ENCODE measurements around the gene SF3B3. TPM values are rescaled to one million over a fixed set of nuclear protein-coding genes. Genes with fewer than 3 reads are reported as not detected.

SF3B3 gene
- total RNA-seq, 1 experiment from 2014 or later: 403 TPM

- Histone ChIP-seq H3K27me3 (ENCODE audit: insufficient read depth, low read length) (no peaks in the 10 kb centered on the region), H3K79me2 (ENCODE audit: insufficient read depth, low read length) (peaks cover 100% of the 10 kb centered on the region), H3K27ac (ENCODE audit: low read depth, low read length) (no peak overlapping the region), H2AFZ (ENCODE audit: low read depth, low read length, poor library complexity, severe bottlenecking) (no peak overlapping the region), H4K20me1 (ENCODE audit: insufficient read depth) (peaks cover 32% of the 10 kb centered on the region), H3K9me3 (ENCODE audit: control insufficient read depth in 1 of 2, insufficient read depth in 1 of 2, low read depth in 1 of 2, low read length in 2 of 2) (no peaks in the 10 kb centered on the region), H3K9me2 (ENCODE audit: insufficient read depth) (no peaks in the 10 kb centered on the region), H3K4me1 (ENCODE audit: control insufficient read depth in 1 of 2, insufficient read depth in 2 of 2, low read length in 2 of 2) (no peaks in the 10 kb centered on the region), H3K4me2 (ENCODE audit: low read length) (no peak overlapping the region), H3K36me3 (ENCODE audit: control insufficient read depth in 1 of 2, insufficient read depth in 2 of 2, low read length in 2 of 2) (peaks cover 75 to 79% of the 10 kb centered on the region in 2 experiments), H3K4me3 (replicated peaks in 1 of 2; ENCODE audit: low read depth in 1 of 2, low read length in 2 of 2) (no peak overlapping the region), H3K9ac (ENCODE audit: low read length) (no peak overlapping the region)
- ChIA-PET RAD21 (ENCODE audit: low non-redundant PET in 1 of 2, low total read pairs in 2 of 2, uncharacterized antibody in 2 of 2, unreplicated experiment in 2 of 2) (no interaction called here), POLR2A (no interaction called here), CTCF (no interaction called here)
- no TSS peak for BruUV-seq (replicated peaks)
- DNase-seq (ENCODE audit: low read depth, low spot score) (no peak), ATAC-seq (no peak)
- intact Hi-C loops (cut with micrococcal nuclease): no loop called here
- no peak for TF ChIP-seq RAD21 (IDR thresholded peaks at IDR 0.05; ENCODE audit: low read depth)
- TF ChIP-seq JUND (IDR thresholded peaks at IDR 0.05): no peak
- no peak for TF ChIP-seq EZH2 (IDR thresholded peaks at IDR 0.05)
- no peak for TF ChIP-seq SP1 (IDR thresholded peaks at IDR 0.05; ENCODE audit: low read depth)
- no peak for TF ChIP-seq SRF (IDR thresholded peaks at IDR 0.05; ENCODE audit: low read depth)
- TF ChIP-seq ELF1 (IDR thresholded peaks at IDR 0.05; ENCODE audit: borderline replicate concordance, low read depth): no peak
- TF ChIP-seq ATF3 (IDR thresholded peaks at IDR 0.05): no peak
- TF ChIP-seq TCF7L2 (IDR thresholded peaks at IDR 0.05; ENCODE audit: borderline replicate concordance, extremely low read depth, insufficient read depth, insufficient read length): no peak
- no peak for TF ChIP-seq ZBTB33 (IDR thresholded peaks at IDR 0.05; ENCODE audit: extremely low read depth, insufficient replicate concordance, low read length)
- TF ChIP-seq POLR2A (IDR thresholded peaks at IDR 0.05; ENCODE audit: borderline replicate concordance, extremely low read depth, insufficient read depth, insufficient read length): no peak
- no peak for TF ChIP-seq MAX (IDR thresholded peaks at IDR 0.05)
- TF ChIP-seq CTCF (IDR thresholded peaks at IDR 0.05 in 2 of 3, conservative IDR thresholded peaks at IDR 0.05 in 1 of 3; ENCODE audit: borderline replicate concordance in 1 of 3, insufficient read depth in 1 of 3, low read depth in 2 of 3, low read length in 2 of 3): no peak
- no peak for TF ChIP-seq EZH2phosphoT487 (IDR thresholded peaks at IDR 0.05; ENCODE audit: borderline replicate concordance)
- no peak for TF ChIP-seq FOSL1 (IDR thresholded peaks at IDR 0.05; ENCODE audit: low read depth)
- TF ChIP-seq YY1 (IDR thresholded peaks at IDR 0.05; ENCODE audit: extremely low read depth, insufficient replicate concordance, low read depth, low read length): no peak
- no peak for TF ChIP-seq CBX3 (IDR thresholded peaks at IDR 0.05; ENCODE audit: low read depth)
Observed at GRCh38 chr16:70544548-70544947, 20.9 kb downstream of the SF3B3 start.
